Pancreas (tissue), 10 donors: ENCODE data around the gene DARS2. TPM values are rescaled to one million over a fixed set of nuclear protein-coding genes. Genes with fewer than 3 reads are reported as not detected.

Source experiments
- ATAC-seq, 4 donors: fragments of 200-7000 bp; cut with Tn5 transposase; one replicate each; pipeline versions ENCODE4 v1.8.0 to v1.9.1; 2020; ENCODE audit warnings: mild to moderate bottlenecking in 4 of 4, moderate library complexity in 4 of 4
- DNase-seq, 6 donors: peaks; one replicate each; pipeline ENCODE4 v3.0.0-alpha.2; 2020
- FAIRE-seq: peaks from 2 replicates; lab custom pipeline; 2012; peaks lifted over from hg19 to GRCh38; lab: Jason Lieb, UNC
- H3K27ac ChIP-seq, 4 donors: fragments of 200-600 bp; sonication (generic); 1 replicate in 3 of 4; 2 replicates in 1 of 4; pipeline versions ENCODE4 v1.5.0 to v1.8.0; 2020
- H3K27me3 ChIP-seq, 4 donors: fragments of 200-600 bp; one replicate each; pipeline ENCODE4 v1.8.0; 2021
- H3K36me3 ChIP-seq, 3 donors: fragments of 200-600 bp; sonication (generic) in 1 of 3; one replicate each; pipeline versions ENCODE4 v1.5.0 to v1.8.0; 2020 to 2021
- H3K4me1 ChIP-seq, 3 donors: fragments of 200-600 bp; one replicate each; pipeline ENCODE4 v1.8.0; 2021
- H3K4me3 ChIP-seq, 4 donors: fragments of 200-600 bp; sonication (generic) in 2 of 4; one replicate each; pipeline versions ENCODE4 v1.5.0 to v1.8.0; 2020 to 2021
- H3K9me3 ChIP-seq, 4 donors: fragments of 200-600 bp; one replicate each; pipeline ENCODE4 v1.8.0; 2021
- CTCF ChIP-seq, 4 donors: fragments of 200-600 bp; sonication (generic) in 3 of 4; IDR thresholded peaks; one replicate each; pipeline versions ENCODE4 v1.5.0 to v1.8.0; 2021; ENCODE audit warnings: antibody characterized with exemption in 4 of 4
- WGBS, 2 donors: extraction: QIAGEN DNeasy Blood & Tissue Kit; methylation state at CpG; one replicate each; pipeline ENCODE4 v1.1.7; 2013; 5-methylcytosine and 5-hydroxymethylcytosine counted together
- intact Hi-C, 3 donors: fragments of 100-400 bp; cut with DNase I; formaldehyde crosslinking; loops; one replicate each; pipeline versions ENCODE4 v1.11.1 to v1.14.2; 2022
- polyA plus RNA-seq, 2 donors: library from polyadenylated mRNA; stranded (reverse); fragments of 200-250 nt; gene quantifications; one replicate each; pipeline ENCODE4 v1.2.3, GENCODE V29; 2013
- total RNA-seq, 6 donors: library from RNA; stranded (reverse); fragmentation: NEBNext Ultra II Directional in 4 of 6; extraction: Animal tissue kit (Norgen Biotek cat#: 25700) in 4 of 6; gene quantifications; one replicate each; pipeline versions ENCODE4 v1.2.1 to v1.2.4, GENCODE V29; 2021 to 2023
- donor health status: healthy with polysubstance abuse.
- donor health status: DM: no; HTN: no; CAD: no; lungs with moderate emphysema.
- donor health status: DM: no; HTN: no; CAD: no.
- donor health status: control.
- donor health status: control.
- donor health status: Bipolar disorder and iron deficiency.
- donor health status: DM: yes; HTN: yes; CAD: no.
- donor health status: DM: no; HTN: no; CAD: no.
- donor health status: DM: no; HTN: no; CAD: no.
- donor health status: DM: yes; HTN: yes; CAD: no.

DARS2 gene
- total and polyA plus RNA-seq, 8 donors = 3.4 to 11.1 (median 5.2) TPM

- H3K27me3 ChIP-seq = no peaks in the 10 kb centered on the region
- H3K36me3 ChIP-seq = peaks cover 0 to 33% (median 26%) of the 10 kb centered on the region in 3 donors
- peak within 1 kb of the TSS; percentile 90 to 99 (median 96) for H3K27ac ChIP-seq
- no peaks in the 10 kb centered on the region for H3K9me3 ChIP-seq
- ATAC-seq (peak; percentile 83 to 92 (median 86)), DNase-seq (peak; percentile 93 to 100 (median 99)), FAIRE-seq (peak; percentile 87)
- peaks cover 10 to 30% (median 27%) of the 10 kb centered on the region in 3 donors for H3K4me1 ChIP-seq
- peak within 1 kb of the TSS; percentile 59 to 78 (median 72) for H3K4me3 ChIP-seq
- no peak for TF ChIP-seq CTCF (IDR thresholded peaks at IDR 0.05)
- intact Hi-C loops = no loop called here
- 0% methylated on average over 27 to 30 of the region's 30 CpGs for WGBS, 2 donors
Measured at GRCh38 chr1:173867753-173868265, 43.3 kb downstream of the DARS2 start, which contains the start of gene GAS5. GAS5 (minus strand) TSS chr1:173867989.

- Histone ChIP-seq H3K4me1 (peaks cover 10 to 30% (median 27%) of the 10 kb centered on the region in 3 donors), H3K27ac (peak within 1 kb of the TSS; percentile 90 to 99 (median 96)), H3K4me3 (peak within 1 kb of the TSS; percentile 59 to 78 (median 72)), H3K36me3 (peaks cover 0 to 26% (median 20%) of the 10 kb centered on the region in 3 donors), H3K9me3 (no peaks in the 10 kb centered on the region), H3K27me3 (no peaks in the 10 kb centered on the region)
- TF ChIP-seq CTCF (IDR thresholded peaks at IDR 0.05) = no peak
- FAIRE-seq (no peak), ATAC-seq (peak; percentile 80 to 87 (median 84)), DNase-seq (peak; percentile 94 to 98 (median 96))
- intact Hi-C loops = no loop called here
- WGBS, 2 donors = 0 to 1% methylated on average over 40 to 53 of the region's 53 CpGs
Measured at GRCh38 chr1:173868266-173869020, 44.0 kb downstream of the DARS2 start, which contains the start of gene ZBTB37. ZBTB37 (plus strand) TSS chr1:173868380; CDS start chr1:173870226, 1,846 bp downstream.

- Histone ChIP-seq H3K27me3 (no peaks in the 10 kb centered on the region), H3K27ac (peak overlapping the region; percentile 90 to 99 (median 96)), H3K36me3 (peaks cover 0 to 21% (median 15%) of the 10 kb centered on the region in 3 donors), H3K4me1 (peaks cover 10 to 30% (median 27%) of the 10 kb centered on the region in 3 donors), H3K9me3 (no peaks in the 10 kb centered on the region), H3K4me3 (peak overlapping the region; percentile 59 to 78 (median 72))
- TF ChIP-seq CTCF (IDR thresholded peaks at IDR 0.05) = no peak
- ATAC-seq (peak in 2 of 4 donors; percentile 0 to 4), DNase-seq (no peak), FAIRE-seq (no peak)
- intact Hi-C loops = no loop called here
- 1 to 2% methylated on average over 5 of the region's 5 CpGs for WGBS, 2 donors
Measured at GRCh38 chr1:173869021-173869359, 44.5 kb downstream of the DARS2 start.

GRCh38 chr1:173870252-173871075 lies 46.0 kb downstream of the DARS2 start:
- Histone ChIP-seq H3K4me1 (peaks cover 5 to 20% (median 18%) of the 10 kb centered on the region in 3 donors), H3K4me3 (peak overlapping the region in 1 of 4 donors; percentile 1), H3K36me3 (peaks cover 0 to 7% (median 6%) of the 10 kb centered on the region in 3 donors), H3K27me3 (no peaks in the 10 kb centered on the region), H3K9me3 (no peaks in the 10 kb centered on the region), H3K27ac (peak overlapping the region; percentile 15 to 99 (median 96))
- no peak for FAIRE-seq
- DNase-seq = peak in 4 of 6 donors; percentile 22 to 45 (median 34)
- no peak for TF ChIP-seq CTCF (IDR thresholded peaks at IDR 0.05)
- 68% methylated on average over 15 of the region's 15 CpGs for WGBS, 2 donors
- intact Hi-C loops = no loop called here
- no peak for ATAC-seq
